ENCODE data around the gene YWHAG.

GRCh38 chr7:76386691-76387260, 28.0 kb upstream of the YWHAG start:
- TF ChIP-seq CTCF (conservative IDR thresholded peaks at IDR 0.05; ENCODE audit: low read depth in 2 of 2) (no peak), EZH2phosphoT487 (IDR thresholded peaks at IDR 0.05; ENCODE audit: unreplicated experiment) (no peak)
